ENCODE measurements around the gene ACAP2.

The ACAP2 gene

DNA sequence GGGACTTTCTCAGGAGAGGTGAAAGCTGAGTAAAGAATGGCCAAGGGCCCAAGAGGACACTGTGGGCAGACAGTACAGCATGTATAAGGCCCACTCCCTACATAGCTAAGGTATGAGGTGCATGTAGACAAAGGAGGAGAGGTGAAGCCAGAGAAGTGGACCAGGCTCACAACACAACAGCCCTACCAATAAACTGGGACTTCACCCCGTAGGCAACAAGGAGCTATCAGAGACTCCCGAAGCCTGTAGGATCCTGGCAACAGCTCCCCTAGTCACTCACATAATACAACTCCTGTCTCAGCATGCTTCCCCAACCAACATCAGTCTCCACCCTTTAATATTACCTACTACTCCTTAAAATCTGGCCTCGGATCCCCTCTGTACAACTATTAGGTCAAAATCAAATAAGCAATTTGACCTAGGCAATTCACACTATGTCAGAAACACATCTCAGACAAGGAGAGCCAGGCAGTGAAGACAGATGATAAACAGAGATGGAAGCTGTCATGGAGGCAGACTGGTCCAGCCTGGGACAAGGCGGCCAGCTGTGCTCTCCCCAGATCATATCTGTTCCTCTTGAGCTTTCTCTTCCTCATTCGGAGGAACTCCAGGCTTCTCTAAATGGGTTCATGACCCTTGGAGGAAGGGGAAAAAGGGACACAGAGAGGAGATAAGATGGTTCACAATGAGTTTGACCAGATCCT, 173.3 kb downstream of the ACAP2 start:
- DNase-seq, result no peak
- Histone ChIP-seq H3K9me3 (ENCODE audit: severe bottlenecking) (no peaks in the 10 kb centered on the region), H3K36me3 (no peaks in the 10 kb centered on the region), H3K27ac (no peak overlapping the region), H3K4me3 (ENCODE audit: low read depth, low read length) (peak overlapping the region; percentile 70), H3K27me3 (ENCODE audit: insufficient read depth, low read depth, severe bottlenecking) (no peaks in the 10 kb centered on the region)
- TF ChIP-seq, protein P1, sequence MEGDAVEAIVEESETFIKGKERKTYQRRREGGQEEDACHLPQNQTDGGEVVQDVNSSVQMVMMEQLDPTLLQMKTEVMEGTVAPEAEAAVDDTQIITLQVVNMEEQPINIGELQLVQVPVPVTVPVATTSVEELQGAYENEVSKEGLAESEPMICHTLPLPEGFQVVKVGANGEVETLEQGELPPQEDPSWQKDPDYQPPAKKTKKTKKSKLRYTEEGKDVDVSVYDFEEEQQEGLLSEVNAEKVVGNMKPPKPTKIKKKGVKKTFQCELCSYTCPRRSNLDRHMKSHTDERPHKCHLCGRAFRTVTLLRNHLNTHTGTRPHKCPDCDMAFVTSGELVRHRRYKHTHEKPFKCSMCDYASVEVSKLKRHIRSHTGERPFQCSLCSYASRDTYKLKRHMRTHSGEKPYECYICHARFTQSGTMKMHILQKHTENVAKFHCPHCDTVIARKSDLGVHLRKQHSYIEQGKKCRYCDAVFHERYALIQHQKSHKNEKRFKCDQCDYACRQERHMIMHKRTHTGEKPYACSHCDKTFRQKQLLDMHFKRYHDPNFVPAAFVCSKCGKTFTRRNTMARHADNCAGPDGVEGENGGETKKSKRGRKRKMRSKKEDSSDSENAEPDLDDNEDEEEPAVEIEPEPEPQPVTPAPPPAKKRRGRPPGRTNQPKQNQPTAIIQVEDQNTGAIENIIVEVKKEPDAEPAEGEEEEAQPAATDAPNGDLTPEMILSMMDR (IDR thresholded peaks at IDR 0.05; ENCODE audit: low read depth, low read length), result no peak

DNA sequence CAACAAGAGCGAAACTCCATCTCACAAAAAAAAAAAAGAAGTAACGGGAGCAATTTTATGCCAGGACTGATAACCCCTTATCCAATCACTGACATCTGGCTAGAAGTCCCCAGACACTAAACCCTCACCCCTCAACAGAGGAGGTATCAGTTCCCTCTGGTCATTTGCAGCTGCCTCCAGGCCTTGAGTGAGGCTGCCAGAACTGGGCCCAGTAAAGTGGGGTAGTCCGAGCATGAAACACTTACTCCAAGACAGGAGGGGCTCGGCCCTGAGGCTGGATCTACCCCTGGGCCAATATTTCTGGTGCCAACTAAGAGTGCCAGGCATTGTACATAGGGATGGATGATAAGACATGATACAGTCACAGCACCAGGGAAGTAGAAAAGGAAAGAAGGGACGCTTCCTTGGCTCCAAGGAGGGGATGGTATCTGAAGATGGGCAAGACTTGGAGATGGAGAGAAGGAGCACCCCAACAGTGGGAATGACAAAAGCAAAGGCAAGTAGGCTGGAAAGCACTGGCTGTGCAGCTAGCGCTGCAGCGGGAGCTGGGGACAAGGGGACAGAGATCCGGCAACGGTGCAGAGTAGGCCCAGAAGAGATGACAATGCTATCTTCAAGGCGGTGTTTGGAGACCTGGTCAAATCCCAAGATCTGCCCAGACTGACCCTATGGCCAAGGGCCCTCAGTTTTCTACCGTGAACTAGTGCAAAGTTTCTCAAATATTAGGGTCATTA, 174.1 kb downstream of the ACAP2 start:
- DNase-seq, result no peak
- Histone ChIP-seq H3K27ac (no peak overlapping the region), H3K4me3 (ENCODE audit: low read depth, low read length) (no peak overlapping the region), H3K9me3 (ENCODE audit: severe bottlenecking) (no peaks in the 10 kb centered on the region), H3K36me3 (no peaks in the 10 kb centered on the region), H3K27me3 (ENCODE audit: insufficient read depth, low read depth, severe bottlenecking) (no peaks in the 10 kb centered on the region)
- TF ChIP-seq, protein P1 (IDR thresholded peaks at IDR 0.05; ENCODE audit: low read depth, low read length), result no peak

DNA sequence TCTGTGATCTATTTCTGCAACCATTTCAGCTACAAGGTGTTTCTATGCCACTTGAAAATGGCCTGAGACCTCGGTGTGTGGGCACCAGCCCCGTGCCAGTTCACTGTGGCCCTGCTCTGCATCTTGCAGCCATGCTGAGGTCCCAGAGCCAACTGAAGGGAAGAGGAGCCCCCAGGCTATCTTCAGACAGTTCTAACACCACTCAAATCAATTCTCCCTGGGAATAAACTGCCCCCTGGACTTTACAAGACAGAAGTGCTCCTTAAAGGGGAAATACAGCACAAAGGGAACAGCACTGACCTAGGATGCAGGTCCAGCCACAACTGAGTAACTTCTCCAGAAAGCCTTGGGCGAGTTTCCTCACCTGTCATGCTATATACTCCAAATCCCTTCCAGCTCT, 175.7 kb downstream of the ACAP2 start:
- Histone ChIP-seq H3K36me3 (no peaks in the 10 kb centered on the region), H3K27me3 (ENCODE audit: insufficient read depth, low read depth, severe bottlenecking) (no peaks in the 10 kb centered on the region), H3K9me3 (ENCODE audit: severe bottlenecking) (no peaks in the 10 kb centered on the region), H3K4me3 (ENCODE audit: low read depth, low read length) (no peak overlapping the region), H3K27ac (no peak overlapping the region)
- no peak for DNase-seq
- TF ChIP-seq, protein P1 (IDR thresholded peaks at IDR 0.05; ENCODE audit: low read depth, low read length), result no peak

DNA sequence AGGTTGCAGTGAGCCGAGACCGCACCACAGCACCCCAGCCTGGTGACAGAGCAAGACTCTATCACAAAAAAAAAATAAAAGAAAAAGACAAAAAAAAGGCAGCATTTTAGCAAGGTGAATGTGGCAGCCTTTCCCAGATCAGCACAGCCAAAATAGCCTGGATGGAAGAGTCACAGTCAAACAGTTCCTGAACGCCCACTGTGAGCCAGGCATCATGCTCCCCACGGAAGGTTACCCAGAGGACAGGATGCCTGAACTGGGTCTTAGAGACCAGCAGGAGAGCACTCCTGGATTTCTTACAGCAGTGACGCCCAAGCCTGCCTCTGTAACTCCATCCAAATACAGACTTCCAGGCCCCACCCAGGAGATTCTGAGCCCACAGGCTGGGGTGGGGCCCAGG, 176.4 kb downstream of the ACAP2 start:
- Histone ChIP-seq H3K27me3 (ENCODE audit: insufficient read depth, low read depth, severe bottlenecking) (no peaks in the 10 kb centered on the region), H3K27ac (no peak overlapping the region), H3K9me3 (ENCODE audit: severe bottlenecking) (no peaks in the 10 kb centered on the region), H3K36me3 (no peaks in the 10 kb centered on the region), H3K4me3 (ENCODE audit: low read depth, low read length) (no peak overlapping the region)
- DNase-seq, result no peak
- TF ChIP-seq, protein P1 (IDR thresholded peaks at IDR 0.05; ENCODE audit: low read depth, low read length), result no peak

DNA sequence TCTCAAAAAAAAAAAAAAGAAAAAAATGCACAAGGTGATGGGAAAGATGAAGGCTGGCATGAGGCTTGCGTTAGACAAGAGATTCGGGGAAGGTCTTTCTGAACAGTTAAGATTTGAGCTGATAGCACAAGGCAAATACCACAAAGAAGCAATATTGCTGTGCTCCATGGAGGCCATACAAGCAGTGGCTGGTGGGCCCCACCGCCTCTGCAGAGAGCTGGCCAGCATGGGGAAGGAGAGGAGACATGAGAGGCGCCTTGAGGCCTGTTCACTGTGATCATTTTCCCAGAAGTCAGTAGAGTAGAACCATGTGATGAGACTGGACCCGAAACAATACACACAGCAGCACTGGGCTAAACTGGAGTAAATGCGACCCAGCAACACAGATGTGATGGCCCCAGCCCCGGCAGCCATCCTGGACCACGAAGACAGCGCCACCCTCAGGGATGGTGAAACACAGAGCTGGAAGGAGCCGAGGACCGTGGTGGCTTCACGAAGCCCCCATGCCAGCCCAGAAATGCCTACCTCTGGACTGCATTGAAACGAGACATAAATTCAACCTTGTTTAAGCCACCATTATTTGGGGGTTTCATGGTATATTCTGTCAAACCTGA, 177.3 kb downstream of the ACAP2 start:
- no peaks in the 10 kb centered on the region for H3K27me3 ChIP-seq (ENCODE audit: insufficient read depth, low read depth, severe bottlenecking)
- no peaks in the 10 kb centered on the region for H3K9me3 ChIP-seq (ENCODE audit: severe bottlenecking)

More for the DNA sequence above, 177.3 kb downstream of the ACAP2 start:
- no peaks in the 10 kb centered on the region for H3K36me3 ChIP-seq
- no peak overlapping the region for H3K27ac ChIP-seq
- DNase-seq, result no peak
- TF ChIP-seq, protein P1 (IDR thresholded peaks at IDR 0.05; ENCODE audit: low read depth, low read length), result no peak
- no peak overlapping the region for H3K4me3 ChIP-seq (ENCODE audit: low read depth, low read length)
